Esophagus muscularis mucosa (tissue), 3 donors: ENCODE data around the gene SLC12A8.

Experiments
- POLR2A ChIP-seq: fragments of 450-650 bp; IDR thresholded peaks from one replicate; pipeline ENCODE4 v1.6.1; 2017; ENCODE audit warnings: antibody characterized with exemption, moderate library complexity, mild to moderate bottlenecking, low read depth
- POLR2AphosphoS5 ChIP-seq, 2 donors: sonication (generic); formaldehyde crosslinking; IDR thresholded peaks; one replicate each; pipeline ENCODE4 v1.6.1; 2017; ENCODE audit warnings: antibody characterized with exemption in 2 of 2
- TF ChIP-seq, protein P1 (sequence below), 3 experiments: fragments of 200-600 bp in 2 of 3; fragments of 450-650 bp in 1 of 3; sonication (generic) in 2 of 3; IDR thresholded peaks; one replicate each; pipeline ENCODE4 v1.5.1; 2017 to 2019; ENCODE audit warnings: antibody characterized with exemption in 3 of 3, mild to moderate bottlenecking in 2 of 3, moderate library complexity in 1 of 3

DNA sequence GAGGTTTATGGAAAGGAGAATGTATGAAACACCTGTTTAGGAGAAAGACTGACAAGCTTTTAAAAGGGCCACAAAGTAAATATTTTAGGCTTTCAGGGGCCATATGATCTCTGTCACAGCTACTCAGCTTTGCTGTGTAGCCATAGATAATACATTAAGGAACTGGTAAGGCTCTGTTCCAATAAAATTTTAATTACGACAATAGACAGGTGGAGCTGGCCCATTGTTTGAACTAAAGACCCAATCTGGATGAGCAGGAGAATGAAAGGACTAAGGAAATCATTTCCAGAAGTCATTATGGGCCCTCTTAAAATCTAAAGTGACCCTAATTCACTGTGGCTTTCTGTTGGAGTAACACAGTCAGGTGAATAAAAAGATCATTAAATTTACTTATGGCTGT, 48.5 kb upstream of the SLC12A8 start:
- TF ChIP-seq POLR2A (no peak), POLR2AphosphoS5 (IDR thresholded peaks at IDR 0.05) (no peak)
- TF ChIP-seq, protein P1, sequence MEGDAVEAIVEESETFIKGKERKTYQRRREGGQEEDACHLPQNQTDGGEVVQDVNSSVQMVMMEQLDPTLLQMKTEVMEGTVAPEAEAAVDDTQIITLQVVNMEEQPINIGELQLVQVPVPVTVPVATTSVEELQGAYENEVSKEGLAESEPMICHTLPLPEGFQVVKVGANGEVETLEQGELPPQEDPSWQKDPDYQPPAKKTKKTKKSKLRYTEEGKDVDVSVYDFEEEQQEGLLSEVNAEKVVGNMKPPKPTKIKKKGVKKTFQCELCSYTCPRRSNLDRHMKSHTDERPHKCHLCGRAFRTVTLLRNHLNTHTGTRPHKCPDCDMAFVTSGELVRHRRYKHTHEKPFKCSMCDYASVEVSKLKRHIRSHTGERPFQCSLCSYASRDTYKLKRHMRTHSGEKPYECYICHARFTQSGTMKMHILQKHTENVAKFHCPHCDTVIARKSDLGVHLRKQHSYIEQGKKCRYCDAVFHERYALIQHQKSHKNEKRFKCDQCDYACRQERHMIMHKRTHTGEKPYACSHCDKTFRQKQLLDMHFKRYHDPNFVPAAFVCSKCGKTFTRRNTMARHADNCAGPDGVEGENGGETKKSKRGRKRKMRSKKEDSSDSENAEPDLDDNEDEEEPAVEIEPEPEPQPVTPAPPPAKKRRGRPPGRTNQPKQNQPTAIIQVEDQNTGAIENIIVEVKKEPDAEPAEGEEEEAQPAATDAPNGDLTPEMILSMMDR (IDR thresholded peaks at IDR 0.05): no peak
